H1 (cell line): Measurements from ENCODE around the gene TBCA. TPM values are rescaled to one million over a fixed set of nuclear protein-coding genes. Genes with fewer than 3 reads are reported as not detected.

Source experiments
- E2F6 ChIP-seq: IDR thresholded peaks from 2 replicates; pipeline ENCODE4 v1.6.1; 2012; ENCODE audit warnings: inconsistent platforms
- polyA plus RNA-seq, 7 experiments: library from polyadenylated mRNA; depleted of rRNA in 3 of 7; stranded (reverse) in 5 of 7; unstranded in 2 of 7; fragments of >200 nt in 5 of 7; fragments of 200-250 nt in 2 of 7; gene quantifications; 1 replicate in 5 of 7; 2 replicates in 1 of 7; 4 replicates in 1 of 7; pipeline versions ENCODE4 v1.2.1 to v1.2.3, GENCODE V29; 2011 to 2013; ENCODE audit warnings: missing spikeins in 2 of 7, mixed read lengths in 2 of 7
- total RNA-seq: library from RNA; stranded (reverse); fragmentation: NEBNext Ultra II Directional; extraction: Animal tissue kit (Norgen Biotek cat#: 25700); gene quantifications from 2 replicates; pipeline ENCODE4 v1.2.1, GENCODE V29; 2021

TBCA gene
- total and polyA plus RNA-seq, 2 of the 8 experiments (the other 6 are each of a cell fraction or from before 2014, with no cell fraction given), result 55.7 to 320 TPM

- no peak for TF ChIP-seq E2F6
Measured at GRCh38 chr5:77649776-77650175, 126.4 kb downstream of the TBCA start (continued).
